Inferior parietal cortex (tissue), 1 donor: ENCODE measurements around the gene LIMA1.

Experiments
- DNase-seq: peaks from one replicate; pipeline ENCODE4 v3.0.0-alpha.2; 2016; ENCODE audit errors: extremely low spot score

Gene LIMA1

DNA sequence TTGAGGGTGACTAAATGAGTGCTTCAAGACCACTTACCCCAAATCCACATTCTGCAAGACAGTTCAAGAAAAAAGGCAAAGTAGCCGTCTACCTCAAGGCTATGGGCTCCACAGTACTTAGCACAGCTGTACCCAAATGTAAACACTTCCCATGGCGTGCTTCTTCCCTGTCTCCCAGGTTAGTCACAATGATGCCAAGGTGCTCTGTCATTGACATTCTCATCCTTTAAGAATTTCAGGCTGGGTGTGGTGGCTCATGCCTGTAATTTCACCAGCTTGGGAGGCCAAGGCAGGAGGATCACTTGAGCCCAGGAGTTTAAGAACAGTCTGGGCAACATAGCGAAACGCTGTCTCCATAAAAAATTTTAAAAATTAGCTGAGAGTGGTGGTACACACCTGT, 64.9 kb downstream of the LIMA1 start:
- DNase-seq: no peak

DNA sequence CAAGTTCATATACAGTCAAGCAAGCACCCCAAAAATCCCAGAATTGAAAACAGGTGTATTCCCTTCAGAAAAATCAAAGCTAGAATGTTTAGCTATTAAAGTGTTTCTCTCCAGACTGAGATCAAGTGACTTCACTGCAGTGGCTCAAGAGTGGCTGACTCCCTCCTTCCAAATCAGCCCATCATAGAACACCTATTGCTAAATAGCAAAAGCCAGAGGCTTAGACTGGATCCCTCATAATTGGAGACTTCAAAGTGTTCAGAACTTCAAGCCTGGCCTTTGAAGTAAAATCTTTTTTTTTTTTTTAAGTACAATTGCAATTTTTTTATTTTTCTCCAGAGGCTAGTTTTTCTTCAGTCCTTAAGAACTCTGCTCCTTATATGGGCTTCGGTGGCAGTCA, 66.1 kb downstream of the LIMA1 start:
- no peak for DNase-seq

DNA sequence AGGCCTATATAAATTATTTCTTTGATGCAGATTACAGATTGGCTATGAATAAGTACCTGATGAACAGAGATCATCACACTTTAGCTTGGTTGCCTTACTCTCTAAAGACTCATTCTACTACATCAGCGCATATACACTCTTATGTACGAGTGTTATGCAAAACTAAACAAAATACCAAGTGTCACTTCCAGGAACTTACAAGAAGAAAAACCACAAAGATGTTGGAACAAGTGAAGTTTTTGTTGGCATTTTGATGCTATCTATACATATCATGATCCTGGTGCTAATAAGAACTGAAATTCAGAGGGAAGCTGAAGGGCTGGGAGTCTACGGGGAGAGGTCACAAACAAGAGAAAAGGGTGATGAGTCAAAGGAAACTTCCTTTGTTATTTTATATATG, 68.3 kb downstream of the LIMA1 start:
- DNase-seq: no peak

DNA sequence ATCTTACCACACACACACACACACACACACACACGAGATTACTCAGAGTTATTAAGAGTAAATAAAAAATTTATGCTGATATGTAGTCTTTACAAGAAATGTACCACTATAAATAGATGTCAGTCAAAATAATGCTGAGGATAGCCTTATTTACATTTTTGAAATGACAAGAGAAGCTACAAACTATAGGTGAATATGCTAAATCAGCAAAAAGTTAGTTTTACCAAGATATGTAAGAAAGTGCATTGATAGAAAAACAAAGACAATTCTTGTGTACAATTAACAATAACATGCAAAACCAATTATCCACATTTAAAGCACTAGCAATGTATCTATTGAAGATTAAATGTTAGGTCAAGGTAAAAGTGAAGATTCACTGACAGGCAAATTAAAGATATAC, 69.3 kb downstream of the LIMA1 start:
- no peak for DNase-seq

DNA sequence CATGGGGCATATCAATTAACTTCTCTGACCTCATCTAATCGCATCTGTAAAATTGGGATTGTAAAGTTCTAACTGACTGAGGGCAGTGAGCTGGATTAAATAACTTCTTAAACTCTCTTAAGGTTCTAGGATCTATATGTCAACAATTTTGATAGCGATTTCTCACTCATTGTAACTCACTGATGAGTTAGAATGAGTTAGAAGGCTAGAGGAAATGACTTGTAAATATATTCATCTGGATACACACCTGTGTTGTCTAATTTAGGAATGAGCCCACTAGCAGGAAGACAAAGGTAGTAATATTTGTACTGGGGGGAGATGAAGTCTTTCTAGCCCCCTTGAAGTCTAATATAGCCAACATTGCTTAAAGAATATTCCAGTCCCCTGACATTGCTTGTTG, 69.9 kb downstream of the LIMA1 start:
- no peak for DNase-seq

DNA sequence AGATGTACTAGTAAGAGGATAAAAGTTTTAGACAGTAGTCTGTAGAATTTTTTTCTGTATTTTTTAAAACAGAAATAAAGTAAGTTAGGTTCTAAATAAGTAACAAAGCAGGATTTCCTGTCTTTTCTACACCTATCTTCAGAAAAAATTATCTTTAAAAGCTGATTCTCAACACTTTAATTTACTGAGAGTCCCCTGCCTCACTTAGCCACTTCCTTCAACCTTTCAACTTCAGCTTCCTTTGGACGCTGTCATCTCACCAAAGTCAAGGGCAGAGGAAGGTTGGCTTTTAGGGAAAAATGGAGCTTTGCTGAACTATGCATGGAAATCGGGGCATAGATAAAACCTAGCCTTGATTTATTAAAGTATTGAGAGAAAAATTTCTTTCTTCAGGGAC, 71.3 kb downstream of the LIMA1 start:
- no peak for DNase-seq

DNA sequence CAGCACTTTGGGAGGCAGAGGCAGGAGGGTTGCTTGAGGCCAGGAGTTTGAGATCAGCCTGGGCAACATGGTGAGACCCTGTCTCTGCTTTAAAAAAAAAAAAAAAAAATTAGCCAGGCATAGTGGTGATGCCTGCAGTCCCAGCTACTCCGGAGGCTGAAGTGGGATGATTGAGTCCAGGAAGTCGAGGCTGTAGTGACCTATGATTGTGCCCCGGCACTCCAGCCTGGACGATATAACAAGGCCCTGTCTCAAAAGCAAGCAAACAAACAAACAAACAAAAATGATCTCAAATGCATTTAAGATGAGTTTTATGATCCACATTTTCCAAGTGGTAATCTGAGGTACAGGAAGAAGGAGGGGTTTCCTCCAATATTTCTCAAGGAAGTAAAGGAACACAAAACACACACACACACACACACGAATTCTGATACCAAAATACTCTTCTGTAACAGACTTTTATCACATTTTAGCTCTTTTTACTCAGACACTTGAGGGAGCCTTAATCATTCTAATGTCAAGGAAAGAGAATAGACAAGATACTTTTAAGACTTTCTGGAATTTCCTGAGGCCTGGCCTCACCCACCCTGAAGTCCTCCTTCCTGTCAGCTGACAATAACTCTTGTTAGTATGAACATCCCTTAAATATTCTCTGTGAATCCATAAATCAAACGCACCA, 71.8 kb downstream of the LIMA1 start:
- DNase-seq: no peak

DNA sequence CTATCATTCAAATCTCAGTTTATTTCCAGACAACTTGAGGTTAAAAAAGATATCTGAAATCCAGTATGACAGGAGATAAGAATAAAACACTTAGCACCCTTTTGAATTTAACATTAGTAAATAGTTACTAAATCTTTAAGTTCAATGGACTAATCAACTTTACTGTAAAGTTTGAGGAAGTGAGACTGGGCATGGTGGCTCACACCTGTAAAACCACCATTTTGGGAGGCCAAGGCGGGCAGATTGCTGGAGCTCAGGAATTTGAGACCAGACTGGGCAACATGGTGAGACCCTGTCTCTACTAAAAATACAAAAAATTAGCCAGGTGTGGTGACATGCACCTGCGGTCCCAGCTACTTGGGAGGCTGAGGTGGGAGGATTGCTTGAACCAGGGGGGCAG, 75.9 kb downstream of the LIMA1 start:
- no peak for DNase-seq

DNA sequence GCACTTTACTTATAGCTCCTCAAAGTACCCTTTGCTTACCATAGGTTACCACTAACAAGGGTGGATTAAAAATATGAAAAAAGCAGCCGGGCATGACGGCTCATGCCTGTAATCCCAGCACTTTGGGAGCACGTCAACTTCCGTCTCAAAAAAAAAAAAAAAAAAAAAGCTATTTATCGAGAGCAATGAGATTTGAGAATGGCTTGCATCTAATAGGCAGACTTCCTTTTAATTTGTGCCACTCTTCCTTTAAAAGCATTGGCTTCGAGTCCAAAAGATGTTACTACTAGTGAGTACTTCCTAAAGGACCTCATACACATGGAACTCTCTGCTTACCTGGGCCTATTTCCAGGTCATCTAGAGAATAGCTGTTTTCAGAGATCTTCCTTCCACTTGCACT, 77.7 kb downstream of the LIMA1 start:
- DNase-seq: no peak

DNA sequence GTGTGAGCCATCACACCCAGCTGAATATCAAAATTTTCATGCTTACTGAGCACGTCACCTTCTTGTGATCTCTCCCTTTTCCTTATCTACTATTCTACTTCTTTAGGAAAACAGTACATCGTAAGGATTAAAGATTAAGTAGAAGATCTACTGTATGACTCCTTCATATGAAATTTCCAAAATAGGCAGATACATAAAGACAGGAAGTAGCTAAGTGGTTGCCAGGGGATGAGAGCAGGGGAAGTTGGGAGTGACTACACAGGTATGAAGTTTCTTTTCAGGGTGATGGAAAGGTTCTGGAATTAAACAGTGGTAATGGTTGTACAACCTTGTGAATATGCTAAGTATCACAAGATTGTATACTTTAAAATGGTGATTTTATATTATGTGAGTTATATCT, 79.6 kb downstream of the LIMA1 start:
- no peak for DNase-seq

DNA sequence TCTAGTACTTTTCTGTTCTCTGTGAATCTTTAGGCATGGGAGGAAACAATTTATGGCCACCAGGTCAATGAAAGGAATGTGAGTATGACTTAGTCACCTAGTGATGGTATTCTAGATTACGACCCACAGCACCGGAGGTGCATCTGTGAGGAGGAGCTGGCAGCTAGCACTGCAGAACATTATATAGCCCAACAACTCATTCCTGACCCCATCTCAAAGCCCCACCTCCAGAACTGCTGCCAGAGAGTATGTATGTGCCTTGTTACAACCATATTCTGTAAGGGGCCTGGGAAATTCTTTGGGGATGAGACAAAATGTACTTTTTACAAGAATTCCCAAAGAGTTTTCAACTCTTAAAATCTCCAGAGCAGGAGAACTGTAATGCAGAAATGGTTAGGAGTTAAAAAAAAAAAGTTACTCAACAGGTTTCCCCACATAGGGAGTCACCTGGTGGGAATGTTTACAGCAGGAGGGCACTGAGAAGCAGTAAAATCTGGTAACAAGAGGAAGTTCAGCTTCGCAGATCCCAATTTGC, 81.3 kb downstream of the LIMA1 start:
- DNase-seq: no peak

DNA sequence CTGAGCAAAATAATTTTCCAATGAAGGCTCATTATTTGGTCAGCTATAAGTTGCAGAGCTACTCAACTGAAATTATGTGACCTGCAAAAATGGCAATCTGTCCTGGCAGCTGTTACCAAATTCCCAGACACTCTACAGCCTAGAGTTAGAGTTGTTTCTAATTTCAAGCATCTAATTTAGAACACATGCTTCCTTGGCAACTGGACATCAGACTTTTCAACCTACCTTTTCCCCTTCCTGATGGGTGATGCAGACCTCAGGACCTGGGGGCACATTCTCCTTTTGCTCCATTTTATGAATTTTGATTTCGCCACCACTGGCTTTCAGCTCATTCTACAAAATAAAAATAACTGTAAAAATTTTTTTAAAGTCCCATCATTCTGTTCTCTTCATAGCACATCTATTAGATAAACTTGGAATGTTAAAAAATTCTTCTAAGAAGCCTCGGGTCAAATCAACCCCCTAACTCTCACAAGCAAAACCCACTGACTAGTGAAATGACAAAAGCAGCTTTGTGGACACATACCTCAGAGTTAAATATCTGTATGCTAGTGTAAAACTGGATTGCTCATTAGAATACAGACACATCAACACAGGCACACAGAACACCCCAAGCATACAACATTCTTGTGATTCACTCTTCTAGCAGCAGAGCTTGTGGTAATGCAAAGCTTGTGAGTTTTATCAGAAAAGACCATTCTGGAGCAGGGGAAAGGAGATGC, 82.6 kb downstream of the LIMA1 start:
- DNase-seq: no peak

DNA sequence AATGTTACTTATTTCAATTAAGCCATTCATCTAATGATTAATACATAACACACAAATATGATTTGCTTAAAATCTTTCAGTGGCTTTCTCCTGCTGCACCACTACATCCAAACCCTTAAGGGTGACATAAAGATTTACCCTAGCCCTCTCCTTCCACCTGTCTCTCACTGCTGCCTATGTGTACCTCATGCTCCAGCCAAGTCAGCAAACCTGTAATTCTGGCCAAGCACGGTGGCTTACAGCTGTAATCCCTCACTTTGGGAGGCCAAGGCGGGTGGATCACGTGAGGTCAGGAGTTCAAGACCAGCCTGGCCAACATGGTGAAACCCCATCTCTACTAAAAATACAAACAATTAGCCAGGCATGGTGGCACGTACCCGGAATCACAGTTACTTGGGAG, 84.5 kb downstream of the LIMA1 start:
- no peak for DNase-seq

DNA sequence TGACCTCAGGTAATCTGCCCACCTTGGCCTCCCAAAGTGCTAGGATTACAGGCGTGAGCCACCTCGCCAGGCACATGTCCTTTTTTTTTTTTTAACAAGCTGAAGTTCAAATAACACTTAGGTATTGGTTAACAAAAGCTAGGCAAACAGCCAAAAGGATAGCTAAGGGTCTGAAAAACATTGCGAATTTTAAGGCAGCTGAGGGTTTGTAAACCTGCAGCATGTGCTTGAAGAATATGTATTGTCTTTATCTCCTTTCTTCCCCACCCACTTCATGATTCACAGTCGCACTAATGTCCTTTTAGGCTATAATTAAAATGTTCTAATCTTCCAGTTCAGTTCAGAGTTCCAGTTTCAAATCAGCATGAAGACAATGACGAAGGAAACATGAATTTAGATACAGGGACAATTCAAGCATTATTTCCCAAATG, 86.0 kb downstream of the LIMA1 start:
- no peak for DNase-seq

DNA sequence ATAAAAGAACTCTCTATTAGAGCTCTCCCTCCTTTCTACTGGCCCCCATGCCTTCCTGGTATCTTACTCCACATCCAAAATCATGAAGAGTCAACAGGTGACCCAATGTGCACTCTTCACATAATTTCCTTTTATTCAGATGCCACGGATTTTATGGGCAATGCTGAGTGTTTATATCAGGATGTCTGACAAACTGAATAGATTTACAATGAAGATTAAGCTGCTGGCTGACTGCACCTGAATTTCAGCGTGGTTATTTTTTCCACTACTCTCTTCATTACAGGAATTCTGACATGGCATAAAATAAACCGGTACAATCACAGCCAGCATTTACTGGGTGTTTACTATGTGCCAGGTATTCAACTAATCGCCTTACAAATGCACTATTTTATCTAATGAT, 86.8 kb downstream of the LIMA1 start:
- DNase-seq: no peak

DNA sequence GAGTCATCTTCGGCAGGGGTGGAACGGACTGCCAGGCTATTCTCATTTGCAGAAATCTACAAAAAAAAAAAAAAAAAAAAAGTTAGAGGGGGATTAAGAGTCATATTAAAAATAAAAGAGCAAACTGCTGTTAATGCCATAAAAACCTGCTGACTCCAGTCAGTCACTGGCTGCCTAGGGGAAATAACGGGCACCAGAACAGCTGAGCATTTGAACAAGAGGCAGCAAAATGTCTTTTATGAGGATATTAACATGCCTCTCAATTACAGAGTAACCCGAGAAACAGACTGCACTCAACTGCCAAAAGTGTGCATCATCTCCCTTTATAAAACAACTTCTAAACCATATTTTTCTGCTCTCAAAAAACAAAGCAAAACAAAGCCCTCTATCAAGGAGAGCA, 87.5 kb downstream of the LIMA1 start:
- DNase-seq: no peak

DNA sequence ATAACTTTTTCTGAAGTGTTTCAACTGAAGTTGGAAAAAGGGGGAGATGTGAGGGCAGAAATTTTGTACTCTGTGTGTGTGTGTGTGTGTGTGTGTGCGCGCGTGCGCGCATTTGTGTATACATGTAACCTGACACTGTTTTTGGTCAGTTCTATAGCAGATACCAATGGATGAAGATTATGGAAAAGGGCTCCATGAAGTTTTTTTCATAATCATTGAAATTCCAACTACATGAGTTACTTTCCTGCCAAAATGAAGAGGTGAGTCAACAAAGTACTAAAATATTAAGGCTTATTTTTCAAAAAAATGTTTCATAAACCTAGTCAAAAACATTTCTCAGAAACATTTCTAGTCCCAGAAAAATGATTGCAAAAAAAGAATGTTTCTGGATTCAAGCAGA, 90.4 kb downstream of the LIMA1 start:
- DNase-seq: no peak

DNA sequence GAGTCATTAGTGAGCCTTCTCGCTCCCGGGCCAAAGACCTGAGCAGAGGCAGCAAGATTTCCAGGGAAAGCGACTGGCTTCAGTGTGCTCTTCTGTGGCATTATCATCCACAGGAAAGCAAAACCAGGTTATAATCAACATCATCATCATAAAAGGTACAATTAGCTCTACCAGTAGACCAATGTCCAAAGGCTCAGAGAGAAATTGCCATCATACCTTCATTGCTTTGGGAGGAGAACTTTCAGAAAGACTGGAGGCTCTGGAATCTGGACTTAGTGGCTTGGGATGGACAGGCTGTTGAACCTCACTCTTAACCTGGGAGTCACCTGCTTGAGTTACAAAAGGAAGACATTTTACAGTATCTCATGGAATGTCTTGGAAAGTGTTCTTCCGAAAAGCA, 91.1 kb downstream of the LIMA1 start:
- no peak for DNase-seq

DNA sequence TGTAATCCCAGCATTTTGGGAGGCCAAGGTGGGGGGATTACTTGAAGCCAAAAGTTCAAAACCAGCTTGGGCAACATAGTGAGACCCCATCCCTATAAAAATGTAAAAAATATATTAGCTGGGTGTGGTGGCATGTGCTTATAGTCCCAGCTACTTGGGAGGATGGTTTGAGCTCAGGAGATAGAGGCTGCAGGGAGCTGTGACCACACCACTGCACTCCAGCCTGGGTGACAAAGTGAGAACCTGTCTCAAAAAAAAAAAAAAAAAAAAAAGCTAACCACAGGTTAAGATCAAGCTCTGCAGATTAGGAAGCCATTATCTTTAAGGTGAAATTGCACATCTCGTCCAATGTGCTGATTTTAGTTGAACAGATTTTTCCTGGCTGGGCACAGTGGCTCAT, 92.5 kb downstream of the LIMA1 start:
- no peak for DNase-seq

DNA sequence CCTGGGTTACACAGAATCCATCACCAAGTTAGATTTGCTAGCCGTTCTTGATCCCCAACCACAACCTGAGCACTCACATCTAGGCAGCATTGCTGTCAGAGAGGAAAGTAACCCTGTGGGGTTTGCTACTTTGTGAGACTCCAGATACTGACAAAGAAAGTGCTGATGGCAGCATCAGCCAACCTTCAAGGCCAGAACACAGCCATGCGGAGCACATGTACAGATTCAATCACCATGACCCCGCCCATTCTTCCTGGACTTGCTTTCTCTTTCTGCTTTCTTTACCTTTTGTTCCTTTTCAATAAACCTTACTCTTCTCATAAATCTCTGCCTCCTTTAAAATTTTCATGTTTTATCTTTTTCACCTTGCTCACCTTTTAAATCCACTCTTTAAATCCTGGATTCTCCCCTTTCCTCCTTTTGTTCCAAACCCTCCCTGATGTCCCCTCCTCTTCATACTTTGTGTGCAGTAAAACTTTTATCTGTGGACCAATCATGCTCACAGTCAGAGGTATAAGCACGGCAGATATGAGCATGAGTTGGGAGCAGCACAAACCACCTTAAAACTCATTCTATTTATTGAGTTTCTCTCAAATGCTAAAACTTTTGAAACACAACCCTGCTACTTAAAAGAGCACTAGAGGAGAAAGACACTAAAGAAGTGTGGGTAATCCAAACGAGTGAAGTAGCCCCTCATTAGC, 94.3 kb downstream of the LIMA1 start:
- no peak for DNase-seq

DNA sequence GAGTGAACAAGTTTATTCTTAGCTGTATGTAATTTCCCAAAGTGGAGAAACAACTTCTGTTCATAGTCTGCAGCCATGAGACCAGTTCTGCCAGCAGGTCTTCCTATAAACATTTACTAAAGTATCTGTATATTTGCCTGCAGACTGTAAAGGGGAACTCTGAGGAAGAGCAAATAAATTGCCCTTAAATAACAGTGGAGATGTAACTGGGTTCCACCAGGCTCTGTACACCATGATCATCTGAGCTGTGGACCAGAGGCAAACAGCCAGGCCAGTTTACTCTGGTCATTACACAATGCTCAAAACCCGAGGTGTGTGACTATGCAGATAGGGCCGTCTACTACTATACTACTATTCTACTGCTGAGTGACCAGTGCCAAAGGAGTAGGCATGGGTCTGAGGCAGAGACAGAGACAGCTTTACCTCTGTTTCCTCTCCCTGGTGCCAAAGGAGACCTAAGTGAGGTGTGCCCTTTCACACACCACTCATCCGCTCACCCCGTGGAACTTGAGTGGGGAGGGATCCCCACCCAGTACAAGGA, 95.0 kb downstream of the LIMA1 start:
- no peak for DNase-seq

DNA sequence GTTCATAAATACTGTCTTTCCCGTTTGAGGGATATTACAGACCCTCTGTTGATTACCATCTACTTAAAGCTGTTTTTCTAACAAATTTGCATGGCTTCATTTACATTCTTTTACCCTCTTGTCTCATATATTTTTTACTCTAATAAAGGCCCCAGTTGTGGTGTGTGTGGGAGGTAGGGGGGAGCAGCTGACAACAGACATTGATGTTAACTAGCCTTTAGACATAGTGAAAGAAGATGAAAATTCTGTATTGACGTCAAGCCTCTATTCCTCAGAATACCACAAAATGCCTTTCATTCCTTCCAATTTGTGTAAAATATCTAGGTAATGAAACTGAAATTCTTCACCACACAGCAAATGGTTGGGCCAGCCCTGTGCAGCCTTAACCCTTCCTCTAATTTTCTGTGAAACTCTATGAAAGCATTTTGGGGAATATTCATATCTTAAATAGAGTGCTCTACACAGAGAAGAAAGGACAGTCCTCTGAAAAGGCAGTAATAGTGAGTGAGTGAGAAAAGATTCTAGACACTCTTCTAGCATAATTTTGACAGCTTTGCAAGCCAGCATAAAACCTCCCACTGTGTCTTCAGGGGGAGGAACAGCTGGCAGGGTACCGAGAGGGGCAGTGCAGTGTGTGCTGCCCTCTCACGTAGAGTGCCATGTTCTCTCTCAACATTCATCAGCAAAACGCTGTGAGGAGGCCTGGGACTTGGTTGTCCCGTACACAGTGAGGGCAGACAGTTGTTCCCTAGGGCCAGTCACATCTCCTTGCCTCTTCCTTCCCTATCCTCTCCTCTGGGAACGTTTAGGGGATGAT, 96.0 kb downstream of the LIMA1 start:
- DNase-seq: no peak
